Neutrophil (primary cell): ENCODE results near the gene RPP21.

Experiments used
- H3K27ac ChIP-seq: fragments of 200-600 bp; sonication (generic); 2 replicates; pipeline ENCODE4 v1.5.1; 2016; ENCODE audit warnings: mild to moderate bottlenecking, moderate library complexity
- H3K27me3 ChIP-seq: fragments of 200-600 bp; sonication (generic); 2 replicates; pipeline ENCODE4 v1.6.0; 2016; ENCODE audit warnings: mild to moderate bottlenecking
- H3K36me3 ChIP-seq: fragments of 200-600 bp; sonication (generic); 2 replicates; pipeline ENCODE4 v1.5.1; 2017
- H3K4me1 ChIP-seq, 2 experiments: fragments of 200-600 bp in 1 of 2; sonication (generic) in 1 of 2; 1 replicate in 1 of 2; 2 replicates in 1 of 2; pipeline versions ENCODE4 v1.5.1 to v1.6.1; 2013 to 2016; ENCODE audit warnings: low read depth in 1 of 2, low read length in 1 of 2, mild to moderate bottlenecking in 1 of 2, moderate library complexity in 1 of 2; ENCODE audit not compliant: control insufficient read depth in 1 of 2, insufficient read depth in 1 of 2
- H3K4me3 ChIP-seq, 2 experiments: fragments of 200-600 bp in 1 of 2; sonication (generic) in 1 of 2; 1 replicate in 1 of 2; 2 replicates in 1 of 2; pipeline ENCODE4 v1.5.1; 2013 to 2016; ENCODE audit warnings: low read depth in 1 of 2, low read length in 1 of 2, mild to moderate bottlenecking in 1 of 2, moderate library complexity in 1 of 2
- H3K9me3 ChIP-seq: fragments of 200-600 bp; sonication (generic); 2 replicates; pipeline ENCODE4 v1.5.1; 2016
- TF ChIP-seq, protein P1 (sequence below): fragments of 200-600 bp; sonication (generic); IDR thresholded peaks from 2 replicates; pipeline ENCODE4 v1.5.1; 2016; ENCODE audit warnings: antibody characterized with exemption

RPP21 gene

DNA sequence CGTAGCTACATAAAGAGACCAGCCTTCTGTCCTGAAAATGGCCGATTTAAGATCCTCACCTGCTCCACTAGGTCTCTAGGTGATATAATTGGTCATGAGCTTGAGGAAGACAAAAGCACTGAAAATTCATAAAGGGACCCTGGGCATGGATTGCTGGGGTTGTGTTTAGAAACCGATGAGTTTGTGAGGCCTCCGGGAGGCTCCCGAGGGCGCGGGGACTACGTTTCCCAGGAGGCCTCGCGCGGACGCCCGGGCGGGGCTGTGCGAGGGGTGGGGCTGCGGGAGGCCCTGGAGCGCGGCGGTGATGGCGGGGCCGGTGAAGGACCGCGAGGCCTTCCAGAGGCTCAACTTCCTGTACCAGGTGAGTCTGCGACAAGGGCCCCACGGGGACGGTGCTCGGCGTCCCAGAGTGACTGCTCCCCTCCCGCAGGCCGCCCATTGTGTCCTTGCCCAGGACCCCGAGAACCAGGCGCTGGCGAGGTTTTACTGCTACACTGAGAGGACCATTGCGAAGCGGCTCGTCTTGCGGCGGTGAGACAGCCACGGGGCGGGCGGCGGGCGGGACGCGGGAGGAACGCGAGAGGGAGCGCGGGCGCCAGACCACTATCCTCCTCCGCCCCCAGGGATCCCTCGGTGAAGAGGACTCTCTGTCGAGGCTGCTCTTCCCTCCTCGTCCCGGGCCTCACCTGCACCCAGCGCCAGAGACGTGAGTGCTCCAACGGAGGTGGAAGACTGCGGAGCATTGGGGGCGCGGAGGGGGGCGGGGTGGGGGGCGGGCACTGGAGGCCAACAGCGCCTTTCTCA lies at the start of gene RPP21:
Gene RPP21 (plus strand): TSS at position 289 of the 804 bp plus-strand sequence. CDS start 16 bp downstream, at position 305.
- TF ChIP-seq, protein P1, sequence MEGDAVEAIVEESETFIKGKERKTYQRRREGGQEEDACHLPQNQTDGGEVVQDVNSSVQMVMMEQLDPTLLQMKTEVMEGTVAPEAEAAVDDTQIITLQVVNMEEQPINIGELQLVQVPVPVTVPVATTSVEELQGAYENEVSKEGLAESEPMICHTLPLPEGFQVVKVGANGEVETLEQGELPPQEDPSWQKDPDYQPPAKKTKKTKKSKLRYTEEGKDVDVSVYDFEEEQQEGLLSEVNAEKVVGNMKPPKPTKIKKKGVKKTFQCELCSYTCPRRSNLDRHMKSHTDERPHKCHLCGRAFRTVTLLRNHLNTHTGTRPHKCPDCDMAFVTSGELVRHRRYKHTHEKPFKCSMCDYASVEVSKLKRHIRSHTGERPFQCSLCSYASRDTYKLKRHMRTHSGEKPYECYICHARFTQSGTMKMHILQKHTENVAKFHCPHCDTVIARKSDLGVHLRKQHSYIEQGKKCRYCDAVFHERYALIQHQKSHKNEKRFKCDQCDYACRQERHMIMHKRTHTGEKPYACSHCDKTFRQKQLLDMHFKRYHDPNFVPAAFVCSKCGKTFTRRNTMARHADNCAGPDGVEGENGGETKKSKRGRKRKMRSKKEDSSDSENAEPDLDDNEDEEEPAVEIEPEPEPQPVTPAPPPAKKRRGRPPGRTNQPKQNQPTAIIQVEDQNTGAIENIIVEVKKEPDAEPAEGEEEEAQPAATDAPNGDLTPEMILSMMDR, result peak; percentile 26
- Histone ChIP-seq H3K27ac (peak within 1 kb of the TSS; percentile 82), H3K27me3 (peaks cover 3% of the 10 kb centered on the region), H3K9me3 (no peaks in the 10 kb centered on the region), H3K4me1 (peaks cover 5 to 8% of the 10 kb centered on the region in 2 experiments), H3K36me3 (peaks cover 54% of the 10 kb centered on the region), H3K4me3 (peak within 1 kb of the TSS; percentile 74 to 83)

DNA sequence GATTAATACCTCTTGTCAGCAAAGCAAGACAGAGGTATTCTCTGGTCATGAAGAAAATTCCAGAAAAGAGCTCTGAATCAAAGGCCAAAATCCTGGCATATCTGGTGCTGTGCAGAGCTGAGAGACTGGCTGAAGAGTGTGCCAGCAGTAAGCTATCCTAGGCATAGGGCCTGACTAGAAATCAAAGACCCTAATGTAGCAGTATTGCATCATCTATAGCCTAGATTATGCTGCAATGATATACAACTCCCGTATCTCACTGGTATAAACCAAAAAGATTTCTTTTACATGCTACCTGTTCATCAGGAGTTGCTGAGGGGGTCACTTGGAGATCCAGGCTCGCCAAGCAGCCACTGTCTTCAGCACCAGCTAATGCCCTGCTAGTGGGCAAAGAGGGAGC lies 49.1 kb upstream of the RPP21 start:
- no peaks in the 10 kb centered on the region for H3K9me3 ChIP-seq
- H3K27ac ChIP-seq, result no peak overlapping the region
- TF ChIP-seq, protein P1, result no peak
- H3K36me3 ChIP-seq, result peaks cover 38% of the 10 kb centered on the region
- H3K4me1 ChIP-seq, result no peaks in the 10 kb centered on the region
- no peak overlapping the region for H3K4me3 ChIP-seq
- H3K27me3 ChIP-seq, result no peaks in the 10 kb centered on the region

DNA sequence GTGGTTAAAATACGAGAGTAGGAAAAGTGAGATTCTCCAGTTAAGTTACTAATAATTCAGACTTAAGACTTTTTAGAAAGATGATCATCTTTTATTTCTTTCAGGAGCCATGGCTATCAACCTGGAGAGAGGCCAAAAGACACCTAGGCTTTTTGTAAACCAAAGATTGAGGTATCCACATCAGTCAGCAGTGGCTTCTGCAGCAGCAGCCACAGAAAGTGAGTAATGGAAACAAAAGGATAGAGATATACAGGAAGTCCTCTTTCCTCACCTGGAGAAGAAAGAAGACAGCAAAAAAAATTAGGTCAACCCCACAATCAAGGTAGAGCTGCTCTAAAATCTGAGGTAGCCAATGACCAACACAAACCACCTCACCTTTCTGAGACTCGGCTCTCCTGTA lies 41.0 kb upstream of the RPP21 start:
- Histone ChIP-seq H3K4me3 (no peak overlapping the region), H3K36me3 (no peaks in the 10 kb centered on the region), H3K27me3 (no peaks in the 10 kb centered on the region), H3K27ac (no peak overlapping the region), H3K9me3 (no peaks in the 10 kb centered on the region), H3K4me1 (no peaks in the 10 kb centered on the region)
- TF ChIP-seq, protein P1, result no peak

DNA sequence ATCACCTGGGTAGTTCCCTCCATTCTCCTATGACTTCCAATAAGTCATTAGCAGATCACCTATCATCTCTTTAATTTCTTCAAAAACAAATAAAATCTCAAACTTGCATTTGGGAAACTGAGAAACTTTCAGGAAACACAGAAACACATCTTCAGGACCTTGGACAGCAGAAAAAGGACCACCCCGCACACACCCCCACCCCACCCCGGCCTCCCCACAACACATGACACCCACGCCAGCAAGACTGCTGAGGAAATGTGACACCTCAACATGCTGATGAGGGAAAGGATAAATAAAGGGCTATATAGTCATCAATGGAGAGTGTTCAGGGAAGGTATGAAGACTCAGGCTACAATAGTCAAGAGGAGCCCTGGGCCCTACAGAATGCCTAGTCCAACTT lies 33.9 kb upstream of the RPP21 start:
- TF ChIP-seq, protein P1, result no peak
- no peaks in the 10 kb centered on the region for H3K4me1 ChIP-seq
- H3K9me3 ChIP-seq, result no peaks in the 10 kb centered on the region
- H3K27me3 ChIP-seq, result no peaks in the 10 kb centered on the region
- H3K27ac ChIP-seq, result no peak overlapping the region
- H3K4me3 ChIP-seq, result no peak overlapping the region
- H3K36me3 ChIP-seq, result peaks cover 18% of the 10 kb centered on the region

DNA sequence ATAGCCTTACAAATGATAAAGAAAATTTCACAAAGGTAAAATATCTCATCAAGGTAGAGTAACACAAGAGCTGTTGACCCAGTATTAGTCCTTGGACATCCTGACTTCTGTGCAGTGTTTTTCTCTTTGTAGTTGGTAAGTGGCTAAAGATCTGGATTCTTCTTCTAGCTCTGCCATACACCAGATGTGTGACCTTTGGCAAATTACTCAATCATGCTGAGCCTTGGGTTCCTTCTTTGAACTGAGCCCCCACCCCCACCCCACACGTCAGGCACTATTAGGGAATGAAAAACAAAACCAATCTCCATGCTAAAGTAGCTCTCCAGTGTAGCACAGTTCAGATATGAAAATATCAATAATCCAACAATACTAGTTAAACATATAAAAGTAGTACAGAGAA lies 33.3 kb upstream of the RPP21 start:
- no peaks in the 10 kb centered on the region for H3K27me3 ChIP-seq
- TF ChIP-seq, protein P1, result no peak

More for the DNA sequence above, 33.3 kb upstream of the RPP21 start:
- no peak overlapping the region for H3K4me3 ChIP-seq
- no peaks in the 10 kb centered on the region for H3K9me3 ChIP-seq
- peaks cover 19% of the 10 kb centered on the region for H3K36me3 ChIP-seq
- H3K4me1 ChIP-seq, result no peaks in the 10 kb centered on the region
- no peak overlapping the region for H3K27ac ChIP-seq
